RWPE2 (cell line): Measurements from ENCODE around the gene CAMKV.

Source experiments
- ATAC-seq: fragments of 200-7000 bp; cut with Tn5 transposase; 3 replicates; pipeline ENCODE4 v1.9.1; 2021; ENCODE audit warnings: low read depth
- DNase-seq: peaks from one replicate; pipeline ENCODE4 v3.0.0-alpha.2; 2020; ENCODE audit warnings: low spot score
- H3K27ac ChIP-seq: fragments of 450-650 bp; 2 replicates; pipeline ENCODE4 v1.5.1; 2017; ENCODE audit warnings: mild to moderate bottlenecking; ENCODE audit not compliant: poor library complexity, severe bottlenecking
- H3K27me3 ChIP-seq: fragments of 250-450 bp; sonication (Bioruptor Pico); 2 replicates; pipeline ENCODE4 v1.5.1; 2021; ENCODE audit warnings: mild to moderate bottlenecking, moderate library complexity; ENCODE audit not compliant: insufficient read depth, poor library complexity, severe bottlenecking
- H3K36me3 ChIP-seq: fragments of 250-450 bp; sonication (Bioruptor Pico); 2 replicates; pipeline ENCODE4 v1.5.1; 2020; ENCODE audit warnings: low read depth, mild to moderate bottlenecking, moderate library complexity
- H3K4me1 ChIP-seq: fragments of 250-450 bp; sonication (Bioruptor Pico); 2 replicates; pipeline ENCODE4 v1.5.1; 2021; ENCODE audit warnings: mild to moderate bottlenecking, moderate library complexity; ENCODE audit not compliant: insufficient read depth, poor library complexity, severe bottlenecking
- H3K4me3 ChIP-seq: fragments of 250-450 bp; sonication (Bioruptor Pico); 2 replicates; pipeline ENCODE4 v1.5.1; 2021; ENCODE audit warnings: mild to moderate bottlenecking, moderate library complexity; ENCODE audit not compliant: severe bottlenecking
- H3K9me3 ChIP-seq: fragments of 250-450 bp; sonication (Bioruptor Pico); 2 replicates; pipeline ENCODE4 v1.5.1; 2021; ENCODE audit warnings: mild to moderate bottlenecking, moderate library complexity; ENCODE audit not compliant: severe bottlenecking
- CTCF ChIP-seq: fragments of 450-650 bp; IDR thresholded peaks from one replicate; pipeline ENCODE4 v1.5.1; 2017; ENCODE audit warnings: mild to moderate bottlenecking, moderate library complexity; ENCODE audit not compliant: poor library complexity, severe bottlenecking

CAMKV gene

GRCh38 chr3:49911611-49912010 lies 41.9 kb upstream of the CAMKV start:
- no peak for DNase-seq
- TF ChIP-seq CTCF = no peak

DNA sequence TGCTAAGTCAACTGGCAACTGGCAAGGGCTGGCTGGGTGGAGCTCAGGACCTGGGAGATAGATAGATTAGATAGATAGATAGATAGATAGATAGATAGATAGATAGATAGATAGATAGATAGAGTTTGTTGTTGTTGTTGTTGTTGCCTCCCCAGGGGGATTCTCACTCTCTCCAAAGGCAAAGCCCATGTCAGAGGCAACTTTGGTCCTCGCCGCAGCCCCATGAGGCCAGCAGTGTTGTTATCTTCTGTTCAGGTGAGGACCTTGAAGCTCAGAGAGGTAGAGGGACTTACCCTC lies 41.4 kb upstream of the CAMKV start:
- DNase-seq (no peak), ATAC-seq (no peak)
- no peak for TF ChIP-seq CTCF

More at GRCh38 chr3:49911611-49912010, 41.9 kb upstream of the CAMKV start:
- ATAC-seq = no peak
- no peak overlapping the region for H3K4me3 ChIP-seq
- H3K36me3 ChIP-seq = no peaks in the 10 kb centered on the region; the same call in 1 of the 2 replicates
- no peaks in the 10 kb centered on the region for H3K9me3 ChIP-seq
- peaks cover under 1% of the 10 kb centered on the region for H3K4me1 ChIP-seq
- no peak overlapping the region for H3K27ac ChIP-seq
- no peaks in the 10 kb centered on the region for H3K27me3 ChIP-seq

GRCh38 chr3:49910409-49911123 lies 40.9 kb upstream of the CAMKV start:
- ATAC-seq (no peak), DNase-seq (no peak)
- Histone ChIP-seq H3K27ac (no peak overlapping the region), H3K4me3 (no peak overlapping the region), H3K36me3 (no peaks in the 10 kb centered on the region; the same call in 1 of the 2 replicates), H3K27me3 (no peaks in the 10 kb centered on the region), H3K4me1 (peaks cover 11% of the 10 kb centered on the region), H3K9me3 (no peaks in the 10 kb centered on the region)
- TF ChIP-seq CTCF = no peak

More for the DNA sequence above, 41.4 kb upstream of the CAMKV start:
- Histone ChIP-seq H3K9me3 (no peaks in the 10 kb centered on the region), H3K36me3 (no peaks in the 10 kb centered on the region; the same call in 1 of the 2 replicates), H3K27me3 (no peaks in the 10 kb centered on the region), H3K27ac (no peak overlapping the region), H3K4me3 (no peak overlapping the region), H3K4me1 (peaks cover 6% of the 10 kb centered on the region)

GRCh38 chr3:49908373-49909199 lies 38.9 kb upstream of the CAMKV start:
- H3K4me1 ChIP-seq = peaks cover 24% of the 10 kb centered on the region
- no peak overlapping the region for H3K27ac ChIP-seq
- H3K9me3 ChIP-seq = no peaks in the 10 kb centered on the region
- TF ChIP-seq CTCF = no peak
- ATAC-seq (no peak), DNase-seq (no peak)
- H3K27me3 ChIP-seq = no peaks in the 10 kb centered on the region
- no peak overlapping the region for H3K4me3 ChIP-seq
- H3K36me3 ChIP-seq = no peaks in the 10 kb centered on the region; the same call in 1 of the 2 replicates
